Mucosa of descending colon (tissue), 3 donors: ENCODE measurements around the gene NIT1. TPM values are rescaled to one million over a fixed set of nuclear protein-coding genes. Genes with fewer than 3 reads are reported as not detected.

Source experiments
- ATAC-seq: fragments of 200-7000 bp; cut with Tn5 transposase; one replicate; pipeline ENCODE4 v1.9.1; 2020; ENCODE audit warnings: mild to moderate bottlenecking, moderate library complexity
- DNase-seq, 3 donors: peaks; one replicate each; pipeline ENCODE4 v3.0.0-alpha.2; 2020
- H3K36me3 ChIP-seq: fragments of 200-600 bp; one replicate; pipeline ENCODE4 v1.8.0; 2021; ENCODE audit warnings: low read depth, mild to moderate bottlenecking
- H3K4me1 ChIP-seq: fragments of 200-600 bp; one replicate; pipeline ENCODE4 v1.8.0; 2021; ENCODE audit warnings: low read depth, mild to moderate bottlenecking
- H3K4me3 ChIP-seq: fragments of 200-600 bp; one replicate; pipeline ENCODE4 v1.8.0; 2021; ENCODE audit warnings: mild to moderate bottlenecking
- H3K9me3 ChIP-seq: fragments of 200-600 bp; one replicate; pipeline ENCODE4 v1.8.0; 2021; ENCODE audit warnings: mild to moderate bottlenecking
- CTCF ChIP-seq: fragments of 200-600 bp; IDR thresholded peaks from one replicate; pipeline ENCODE4 v1.8.0; 2022; ENCODE audit warnings: antibody characterized with exemption, mild to moderate bottlenecking
- intact Hi-C, 2 donors: fragments of 100-400 bp; cut with DNase I in 1 of 2; cut with micrococcal nuclease in 1 of 2; formaldehyde crosslinking; loops; one replicate each; pipeline versions ENCODE4 v1.11.0 to v1.11.1; 2022; cut with DNase I, micrococcal nuclease
- total RNA-seq, 3 donors: library from RNA; stranded (reverse); fragmentation: NEBNext Ultra II Directional in 2 of 3; extraction: Animal tissue kit (Norgen Biotek cat#: 25700) in 2 of 3; gene quantifications; one replicate each; pipeline versions ENCODE4 v1.2.1 to v1.2.4, GENCODE V29; 2021 to 2023
- donor health status: DM: no; HTN: no; CAD: no; lungs with moderate emphysema.
- donor health status: DM: no; HTN: no; CAD: no.
- donor health status: DM: no; HTN: yes; CAD: no.

Gene NIT1
- total RNA-seq, 3 donors from 2014 or later = 56.7 to 79.7 (median 62.8) TPM

- DNase-seq (no peak), ATAC-seq (no peak)
- Histone ChIP-seq H3K9me3 (no peaks in the 10 kb centered on the region), H3K36me3 (no peaks in the 10 kb centered on the region), H3K4me1 (peaks cover 14% of the 10 kb centered on the region), H3K4me3 (no peak overlapping the region)
- TF ChIP-seq CTCF = no peak
- intact Hi-C loops = no loop called here
Observed at GRCh38 chr1:161082483-161082882, 35.4 kb upstream of the NIT1 start.

GRCh38 chr1:161082996-161083747, 34.7 kb upstream of the NIT1 start:
- no peaks in the 10 kb centered on the region for H3K9me3 ChIP-seq
- no peaks in the 10 kb centered on the region for H3K36me3 ChIP-seq
- peak; percentile 78 to 92 (median 87) for DNase-seq
- TF ChIP-seq CTCF = no peak
- intact Hi-C loops = no loop called here
- peak; percentile 94 for ATAC-seq
- H3K4me1 ChIP-seq = peaks cover 14% of the 10 kb centered on the region
- no peak overlapping the region for H3K4me3 ChIP-seq

- peaks cover 14% of the 10 kb centered on the region for H3K4me1 ChIP-seq
- intact Hi-C loops = no loop called here
- no peak overlapping the region for H3K4me3 ChIP-seq
- DNase-seq (no peak), ATAC-seq (no peak)
- TF ChIP-seq CTCF = no peak
- H3K36me3 ChIP-seq = no peaks in the 10 kb centered on the region
- no peaks in the 10 kb centered on the region for H3K9me3 ChIP-seq
Observed at GRCh38 chr1:161083748-161084596, 33.9 kb upstream of the NIT1 start.

GRCh38 chr1:161084597-161084988, 33.3 kb upstream of the NIT1 start:
- Histone ChIP-seq H3K4me3 (no peak overlapping the region), H3K36me3 (no peaks in the 10 kb centered on the region), H3K4me1 (peaks cover 16% of the 10 kb centered on the region), H3K9me3 (no peaks in the 10 kb centered on the region)
- intact Hi-C loops = no loop called here
- TF ChIP-seq CTCF = no peak
- no peak for ATAC-seq
- no peak for DNase-seq

- DNase-seq (no peak), ATAC-seq (no peak)
- no peaks in the 10 kb centered on the region for H3K36me3 ChIP-seq
- no peak overlapping the region for H3K4me3 ChIP-seq
- H3K9me3 ChIP-seq = no peaks in the 10 kb centered on the region
- intact Hi-C loops = no loop called here
- no peak for TF ChIP-seq CTCF
- H3K4me1 ChIP-seq = peaks cover 19% of the 10 kb centered on the region
Observed at GRCh38 chr1:161085165-161085564, 32.7 kb upstream of the NIT1 start.
